LNCaP clone FGC (cell line): Measurements from ENCODE around the gene TCL1A.
"Not testable (repeated sequence)": the region's sequence is repeated elsewhere in the genome, so short reads cannot be mapped to it uniquely, and the experiment has no call there.

ENCODE experiments used
- DNase-seq: peaks from one replicate; pipeline ENCODE4 v3.0.0-alpha.2; 2011; ENCODE audit warnings: low read depth
- H3K4me3 ChIP-seq: 2 replicates; pipeline ENCODE4 v1.5.1; 2011; ENCODE audit warnings: mild to moderate bottlenecking, low read depth, low read length, control low read depth
- CTCF ChIP-seq: IDR thresholded peaks from 2 replicates; pipeline ENCODE4 v1.5.1; 2012; ENCODE audit warnings: mild to moderate bottlenecking; ENCODE audit not compliant: control insufficient read depth, insufficient read depth; ENCODE audit errors: extremely low read depth

The TCL1A gene

GRCh38 chr14:95713596-95714371, at the start of gene TCL1A:
TSS of gene TCL1A (minus strand) at chr14:95714125. CDS start at chr14:95714066, 59 bp downstream.
- TF ChIP-seq CTCF: no peak
- DNase-seq: no peak
- no peak within 1 kb of the TSS for H3K4me3 ChIP-seq

- not testable (repeated sequence) for H3K4me3 ChIP-seq, DNase-seq
Measured at GRCh38 chr14:95763032-95763431, 49.1 kb upstream of the TCL1A start.

GRCh38 chr14:95761436-95761835, 47.5 kb upstream of the TCL1A start:
- DNase-seq: no peak
- H3K4me3 ChIP-seq: no peak overlapping the region
- TF ChIP-seq CTCF: no peak

- no peak for DNase-seq
- no peak for TF ChIP-seq CTCF
- no peak overlapping the region for H3K4me3 ChIP-seq
Measured at GRCh38 chr14:95760596-95760995, 46.7 kb upstream of the TCL1A start.

GRCh38 chr14:95759941-95760340, 46.0 kb upstream of the TCL1A start:
- no peak for DNase-seq
- no peak overlapping the region for H3K4me3 ChIP-seq
- TF ChIP-seq CTCF: no peak

- TF ChIP-seq CTCF: no peak
- H3K4me3 ChIP-seq: no peak overlapping the region
- DNase-seq: no peak
Measured at GRCh38 chr14:95758331-95758730, 44.4 kb upstream of the TCL1A start.

GRCh38 chr14:95756751-95757150, 42.8 kb upstream of the TCL1A start:
- TF ChIP-seq CTCF: no peak
- no peak overlapping the region for H3K4me3 ChIP-seq
- no peak for DNase-seq
